ENCODE results near the gene PLTP. TPM values are rescaled to one million over a fixed set of nuclear protein-coding genes. Genes with fewer than 3 reads are reported as not detected.
"Not testable (repeated sequence)": the region's sequence is repeated elsewhere in the genome, so short reads cannot be mapped to it uniquely, and the experiment has no call there.

PLTP gene
- total RNA-seq, 4 donors from 2014 or later, result 49.2 to 138 (median 70.4) TPM

DNA sequence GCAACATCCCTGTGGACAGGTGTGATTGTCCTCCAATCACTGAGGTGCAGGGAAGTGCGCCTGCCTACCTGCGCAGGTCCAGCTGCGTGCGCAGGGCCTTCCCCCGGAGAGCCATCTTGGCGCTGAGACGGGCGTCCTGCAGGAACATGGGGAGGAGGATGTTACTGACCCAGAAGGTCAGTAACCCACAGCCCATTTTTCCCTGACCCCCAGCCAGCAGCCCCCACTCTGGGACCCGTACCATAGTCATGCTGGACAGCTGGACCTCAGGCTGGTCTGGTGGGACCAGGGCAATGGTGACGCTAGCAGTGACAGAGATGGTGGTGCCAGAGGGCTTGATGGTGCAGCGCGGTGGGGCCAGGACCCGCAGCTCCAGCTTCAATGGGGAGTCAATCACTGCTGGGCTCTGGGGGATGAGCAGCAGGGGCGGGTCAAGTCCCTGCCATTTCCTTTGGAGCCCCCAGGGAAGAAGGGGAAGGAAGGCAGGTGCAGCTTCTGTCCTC lies 9.7 kb downstream of the PLTP start:
- Histone ChIP-seq H3K36me3 (peaks cover 86% of the 10 kb centered on the region), H3K4me1 (no peaks in the 10 kb centered on the region), H3K27ac (no peak overlapping the region), H3K27me3 (no peaks in the 10 kb centered on the region), H3K9me3 (no peaks in the 10 kb centered on the region), H3K4me3 (no peak overlapping the region)
- TF ChIP-seq, protein P1, sequence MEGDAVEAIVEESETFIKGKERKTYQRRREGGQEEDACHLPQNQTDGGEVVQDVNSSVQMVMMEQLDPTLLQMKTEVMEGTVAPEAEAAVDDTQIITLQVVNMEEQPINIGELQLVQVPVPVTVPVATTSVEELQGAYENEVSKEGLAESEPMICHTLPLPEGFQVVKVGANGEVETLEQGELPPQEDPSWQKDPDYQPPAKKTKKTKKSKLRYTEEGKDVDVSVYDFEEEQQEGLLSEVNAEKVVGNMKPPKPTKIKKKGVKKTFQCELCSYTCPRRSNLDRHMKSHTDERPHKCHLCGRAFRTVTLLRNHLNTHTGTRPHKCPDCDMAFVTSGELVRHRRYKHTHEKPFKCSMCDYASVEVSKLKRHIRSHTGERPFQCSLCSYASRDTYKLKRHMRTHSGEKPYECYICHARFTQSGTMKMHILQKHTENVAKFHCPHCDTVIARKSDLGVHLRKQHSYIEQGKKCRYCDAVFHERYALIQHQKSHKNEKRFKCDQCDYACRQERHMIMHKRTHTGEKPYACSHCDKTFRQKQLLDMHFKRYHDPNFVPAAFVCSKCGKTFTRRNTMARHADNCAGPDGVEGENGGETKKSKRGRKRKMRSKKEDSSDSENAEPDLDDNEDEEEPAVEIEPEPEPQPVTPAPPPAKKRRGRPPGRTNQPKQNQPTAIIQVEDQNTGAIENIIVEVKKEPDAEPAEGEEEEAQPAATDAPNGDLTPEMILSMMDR (IDR thresholded peaks at IDR 0.05), result no peak
- TF ChIP-seq POLR2AphosphoS5 (IDR thresholded peaks at IDR 0.05) (no peak), POLR2A (IDR thresholded peaks at IDR 0.05) (no peak), EP300 (IDR thresholded peaks at IDR 0.05) (no peak)
- 94% methylated on average over 13 of the region's 14 CpGs for WGBS
- DNase-seq (ENCODE audit: low spot score in 2 of 2), result no peak

DNA sequence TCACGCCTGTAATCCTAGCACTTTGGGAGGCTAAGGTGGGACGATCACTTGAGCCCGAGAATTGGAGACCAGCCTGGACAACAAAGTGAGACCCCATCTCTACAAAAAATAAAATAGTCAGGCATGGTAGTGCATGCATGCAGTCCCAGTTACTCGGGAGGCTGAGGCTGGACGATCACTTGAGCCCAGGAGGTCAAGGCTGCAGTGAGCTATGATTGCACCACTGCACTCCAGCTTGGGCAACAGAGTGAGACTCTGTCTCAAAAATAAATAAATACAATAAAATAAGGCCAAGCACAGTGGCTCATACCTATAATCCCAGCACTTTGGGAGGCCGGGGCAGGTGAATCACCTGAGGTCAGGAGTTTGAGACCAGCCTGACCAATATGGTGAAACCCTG lies 10.6 kb downstream of the PLTP start:
- H3K4me3 ChIP-seq; H3K27ac ChIP-seq; DNase-seq (ENCODE audit: low spot score in 2 of 2); H3K27me3 ChIP-seq; H3K4me1 ChIP-seq; H3K9me3 ChIP-seq: not testable (repeated sequence)
- WGBS, result 87% methylated on average over 6 of the region's 6 CpGs
- peaks cover 87% of the 10 kb centered on the region for H3K36me3 ChIP-seq

DNA sequence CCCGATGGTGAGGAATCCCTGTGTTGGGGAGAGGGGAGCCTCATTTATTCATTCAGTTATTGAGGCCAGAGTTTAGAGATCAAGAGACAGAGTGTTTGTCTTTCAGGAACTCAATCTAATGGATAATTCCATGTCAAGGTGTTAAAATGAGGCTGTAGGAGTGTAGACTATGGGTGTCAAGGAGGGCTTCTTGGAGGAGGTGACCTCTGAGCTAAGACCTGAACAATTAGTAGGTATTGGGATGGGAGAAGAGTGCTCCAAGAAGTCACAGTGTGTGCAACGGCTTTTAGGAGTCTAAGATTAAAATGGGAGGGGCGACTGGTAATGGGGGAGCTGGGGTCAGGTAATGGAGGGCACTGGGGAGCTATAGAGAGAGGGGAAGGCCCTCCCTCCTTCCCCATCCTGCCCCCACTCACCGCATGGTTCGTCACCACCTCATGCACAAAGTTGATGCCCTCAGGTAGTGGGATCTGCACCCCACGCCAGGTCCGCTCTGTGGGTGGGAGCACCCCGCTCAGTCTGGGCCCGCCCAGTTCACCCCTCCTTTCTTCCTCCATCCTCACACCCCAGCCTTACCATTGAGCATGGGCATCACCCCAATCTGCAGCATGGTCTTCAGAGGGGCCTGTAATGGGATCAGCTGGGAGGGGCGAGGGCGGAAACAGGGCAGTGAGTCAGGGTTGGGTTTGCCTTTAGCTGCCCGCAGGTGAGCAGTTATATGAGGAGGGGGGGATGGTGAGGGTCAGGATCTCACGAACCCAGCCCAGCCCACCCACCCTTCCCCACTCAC lies 12.7 kb downstream of the PLTP start:
- H3K27ac ChIP-seq, result no peak overlapping the region
- TF ChIP-seq, protein P1 (IDR thresholded peaks at IDR 0.05), result no peak
- no peak for TF ChIP-seq POLR2AphosphoS5 (IDR thresholded peaks at IDR 0.05)
- no peak for TF ChIP-seq POLR2A (IDR thresholded peaks at IDR 0.05)
- no peak for TF ChIP-seq EP300 (IDR thresholded peaks at IDR 0.05)
- no peaks in the 10 kb centered on the region for H3K27me3 ChIP-seq
- no peaks in the 10 kb centered on the region for H3K9me3 ChIP-seq
- no peak for DNase-seq (ENCODE audit: low spot score in 2 of 2)
- no peaks in the 10 kb centered on the region for H3K4me1 ChIP-seq
- H3K36me3 ChIP-seq, result peaks cover 86% of the 10 kb centered on the region
- WGBS, result 81% methylated on average over 11 of the region's 13 CpGs
- no peak overlapping the region for H3K4me3 ChIP-seq

DNA sequence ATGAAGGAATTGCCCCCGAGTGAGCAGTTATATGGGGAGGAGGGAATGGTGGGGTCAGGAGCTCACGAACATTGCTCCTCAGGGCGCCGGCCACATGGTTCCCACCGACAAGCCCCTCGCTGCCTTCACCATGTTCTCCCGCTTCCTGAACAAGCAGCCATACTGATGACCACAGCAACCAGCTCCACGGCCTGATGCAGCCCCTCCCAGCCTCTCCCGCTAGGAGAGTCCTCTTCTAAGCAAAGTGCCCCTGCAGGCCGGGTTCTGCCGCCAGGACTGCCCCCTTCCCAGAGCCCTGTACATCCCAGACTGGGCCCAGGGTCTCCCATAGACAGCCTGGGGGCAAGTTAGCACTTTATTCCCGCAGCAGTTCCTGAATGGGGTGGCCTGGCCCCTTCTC lies 13.7 kb downstream of the PLTP start:
- TF ChIP-seq, protein P1 (IDR thresholded peaks at IDR 0.05), result no peak
- TF ChIP-seq EP300 (IDR thresholded peaks at IDR 0.05), result no peak
- TF ChIP-seq POLR2AphosphoS5 (IDR thresholded peaks at IDR 0.05), result no peak
- no peak for TF ChIP-seq POLR2A (IDR thresholded peaks at IDR 0.05)
- Histone ChIP-seq H3K4me3 (no peak overlapping the region), H3K27ac (no peak overlapping the region), H3K9me3 (no peaks in the 10 kb centered on the region), H3K4me1 (peaks cover 1% of the 10 kb centered on the region), H3K36me3 (peaks cover 90% of the 10 kb centered on the region), H3K27me3 (no peaks in the 10 kb centered on the region)
- 92% methylated on average over 12 of the region's 12 CpGs for WGBS
- DNase-seq (ENCODE audit: low spot score in 2 of 2), result no peak

DNA sequence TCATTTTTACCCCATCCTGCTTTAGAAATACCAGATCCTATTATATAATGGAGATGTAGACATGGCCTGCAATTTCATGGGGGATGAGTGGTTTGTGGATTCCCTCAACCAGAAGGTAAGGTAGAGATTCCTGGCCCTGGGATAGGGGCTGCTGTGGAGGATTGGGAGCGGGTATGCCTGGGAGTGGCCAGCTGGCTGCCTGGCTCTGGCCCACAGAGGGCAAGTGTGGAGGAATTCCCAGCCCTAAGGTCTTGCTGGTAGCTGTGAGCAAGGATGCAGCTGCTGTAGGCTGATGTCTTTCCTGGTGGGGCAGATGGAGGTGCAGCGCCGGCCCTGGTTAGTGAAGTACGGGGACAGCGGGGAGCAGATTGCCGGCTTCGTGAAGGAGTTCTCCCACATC lies 14.3 kb downstream of the PLTP start:
- Histone ChIP-seq H3K9me3 (no peaks in the 10 kb centered on the region), H3K27ac (no peak overlapping the region), H3K4me1 (peaks cover 7% of the 10 kb centered on the region), H3K4me3 (no peak overlapping the region), H3K27me3 (no peaks in the 10 kb centered on the region), H3K36me3 (peaks cover 92% of the 10 kb centered on the region)
- TF ChIP-seq POLR2AphosphoS5 (IDR thresholded peaks at IDR 0.05) (no peak), EP300 (IDR thresholded peaks at IDR 0.05) (no peak), POLR2A (IDR thresholded peaks at IDR 0.05) (no peak)
- TF ChIP-seq, protein P1 (IDR thresholded peaks at IDR 0.05), result no peak
- 90% methylated on average over 7 of the region's 7 CpGs for WGBS
- no peak for DNase-seq (ENCODE audit: low spot score in 2 of 2)

Measured in suprapubic skin (tissue), 4 donors.